Left lung (tissue), 10 donors: ENCODE data around the gene RSPH1. TPM values are rescaled to one million over a fixed set of nuclear protein-coding genes. Genes with fewer than 3 reads are reported as not detected.

Experiments used
- ATAC-seq: fragments of 200-7000 bp; cut with Tn5 transposase; one replicate; pipeline ENCODE4 v1.9.1; 2020; ENCODE audit warnings: moderate library complexity
- DNase-seq, 4 donors: peaks; one replicate each; pipeline ENCODE4 v3.0.0-alpha.2; 2013 to 2020
- H3K27ac ChIP-seq, 2 donors: fragments of 200-600 bp; sonication (generic) in 1 of 2; one replicate each; pipeline versions ENCODE4 v1.5.0 to v1.8.0; 2020 to 2021
- H3K27me3 ChIP-seq, 2 donors: fragments of 200-600 bp; sonication (generic) in 1 of 2; one replicate each; pipeline versions ENCODE4 v1.5.0 to v1.8.0; 2020 to 2021
- H3K36me3 ChIP-seq, 2 donors: fragments of 200-600 bp; sonication (generic) in 1 of 2; one replicate each; pipeline versions ENCODE4 v1.5.0 to v1.8.0; 2020 to 2021
- H3K4me1 ChIP-seq, 2 donors: fragments of 200-600 bp; one replicate each; pipeline ENCODE4 v1.8.0; 2021
- H3K4me3 ChIP-seq, 2 donors: fragments of 200-600 bp; sonication (generic) in 1 of 2; one replicate each; pipeline versions ENCODE4 v1.5.0 to v1.8.0; 2020 to 2021; ENCODE audit warnings: mild to moderate bottlenecking in 1 of 2
- H3K9me3 ChIP-seq, 2 donors: fragments of 200-600 bp; sonication (generic) in 1 of 2; one replicate each; pipeline versions ENCODE4 v1.5.0 to v1.8.0; 2020 to 2021
- CTCF ChIP-seq, 2 donors: fragments of 200-600 bp; sonication (generic) in 1 of 2; IDR thresholded peaks; one replicate each; pipeline versions ENCODE4 v1.5.0 to v1.8.0; 2021; ENCODE audit warnings: antibody characterized with exemption in 2 of 2
- intact Hi-C, 2 donors: fragments of 100-400 bp; cut with DNase I; formaldehyde crosslinking; loops; one replicate each; pipeline versions ENCODE4 v1.11.2 to v1.14.2; 2022
- polyA plus RNA-seq, 6 donors: library from polyadenylated mRNA; unstranded; fragments of 120-200 nt; gene quantifications; one replicate each; pipeline ENCODE4 v1.2.1, GENCODE V29; 2013; ENCODE audit not compliant: insufficient read length in 6 of 6
- total RNA-seq, 2 donors: library from RNA; stranded (reverse); fragmentation: NEBNext Ultra II Directional; extraction: Animal tissue kit (Norgen Biotek cat#: 25700); gene quantifications; one replicate each; pipeline ENCODE4 v1.2.1, GENCODE V29; 2021
- donor health status: DM: no; HTN: yes; CAD: no.
- donor health status: DM: no; HTN: no; CAD: no.

The RSPH1 gene
- total and polyA plus RNA-seq, 8 donors, result 0.73 to 27.3 (median 13.4) TPM

GRCh38 chr21:42444745-42445059, 51.3 kb downstream of the RSPH1 start:
- Histone ChIP-seq H3K4me3 (no peak overlapping the region), H3K27me3 (no peaks in the 10 kb centered on the region), H3K36me3 (no peaks in the 10 kb centered on the region), H3K4me1 (peaks cover 0 to 1% of the 10 kb centered on the region in 2 donors), H3K9me3 (no peaks in the 10 kb centered on the region), H3K27ac (no peak overlapping the region)
- intact Hi-C loops, result loop anchor here in 1 of 2 donors (10.0 kb wide), 1 partner anchor 300 kb away; no protein-coding TSS in a partner anchor
- TF ChIP-seq CTCF (IDR thresholded peaks at IDR 0.05), result no peak
- no peak for DNase-seq
- no peak for ATAC-seq

- DNase-seq (no peak), ATAC-seq (no peak)
- intact Hi-C loops, result loop anchor here in 1 of 2 donors (10.0 kb wide), 1 partner anchor 299 kb away; no protein-coding TSS in a partner anchor
- Histone ChIP-seq H3K36me3 (no peaks in the 10 kb centered on the region), H3K4me1 (no peaks in the 10 kb centered on the region), H3K27me3 (no peaks in the 10 kb centered on the region), H3K4me3 (no peak overlapping the region), H3K9me3 (no peaks in the 10 kb centered on the region), H3K27ac (no peak overlapping the region)
- no peak for TF ChIP-seq CTCF (IDR thresholded peaks at IDR 0.05)
Measured at GRCh38 chr21:42443876-42444744, 51.9 kb downstream of the RSPH1 start.

GRCh38 chr21:42443181-42443785, 52.7 kb downstream of the RSPH1 start:
- Histone ChIP-seq H3K4me3 (no peak overlapping the region), H3K27ac (no peak overlapping the region), H3K9me3 (no peaks in the 10 kb centered on the region), H3K36me3 (no peaks in the 10 kb centered on the region), H3K4me1 (no peaks in the 10 kb centered on the region), H3K27me3 (peaks cover 0 to under 1% of the 10 kb centered on the region in 2 donors)
- intact Hi-C loops, result loop anchor here in 1 of 2 donors (10.0 kb wide), 1 partner anchor 298 kb away; no protein-coding TSS in a partner anchor
- DNase-seq, result no peak
- no peak for TF ChIP-seq CTCF (IDR thresholded peaks at IDR 0.05)
- no peak for ATAC-seq

GRCh38 chr21:42441963-42442362, 54.1 kb downstream of the RSPH1 start:
- DNase-seq (no peak), ATAC-seq (no peak)
- Histone ChIP-seq H3K4me3 (no peak overlapping the region), H3K36me3 (no peaks in the 10 kb centered on the region), H3K4me1 (no peaks in the 10 kb centered on the region), H3K9me3 (no peaks in the 10 kb centered on the region), H3K27me3 (peaks cover 0 to 14% of the 10 kb centered on the region in 2 donors), H3K27ac (no peak overlapping the region)
- TF ChIP-seq CTCF (IDR thresholded peaks at IDR 0.05), result no peak
- intact Hi-C loops, result loop anchor here in 1 of 2 donors (10.0 kb wide), 1 partner anchor 297 kb away; no protein-coding TSS in a partner anchor

DNA sequence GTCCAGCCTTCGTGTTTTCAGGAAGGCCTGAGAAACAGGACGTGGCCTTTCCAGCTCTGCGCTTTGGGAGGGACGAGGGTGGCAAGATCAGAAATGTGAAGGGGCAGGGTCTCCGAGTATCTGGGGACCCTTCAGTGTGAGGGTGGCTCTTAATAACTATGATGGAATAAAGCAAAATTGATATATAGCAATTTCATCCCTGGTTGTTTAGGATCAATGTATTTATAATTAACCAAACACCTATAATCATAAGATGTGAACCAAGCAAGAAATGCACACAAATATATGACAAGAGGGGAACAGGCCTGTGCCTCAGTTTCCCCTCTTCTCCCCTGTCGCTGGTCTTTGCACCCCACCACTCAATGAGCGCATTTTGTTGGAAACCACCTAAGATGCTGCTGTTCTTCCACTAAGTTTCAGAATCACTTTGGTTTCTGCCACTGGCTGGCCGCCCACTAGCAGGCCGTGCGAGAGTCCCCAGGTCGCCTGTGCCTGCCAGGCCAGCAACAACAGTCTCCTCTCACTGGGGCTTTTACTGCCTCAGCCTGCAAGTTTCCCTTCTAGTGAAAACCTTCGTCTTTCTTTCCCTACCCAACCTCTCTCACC, 55.7 kb downstream of the RSPH1 start:
- Histone ChIP-seq H3K27ac (no peak overlapping the region), H3K27me3 (peaks cover 0 to 16% of the 10 kb centered on the region in 2 donors), H3K4me3 (no peak overlapping the region), H3K36me3 (no peaks in the 10 kb centered on the region), H3K9me3 (no peaks in the 10 kb centered on the region), H3K4me1 (no peaks in the 10 kb centered on the region)
- ATAC-seq (no peak), DNase-seq (no peak)
- intact Hi-C loops, result loop anchor here in 1 of 2 donors (10.0 kb wide), 1 partner anchor 295 kb away; no protein-coding TSS in a partner anchor
- TF ChIP-seq CTCF (IDR thresholded peaks at IDR 0.05), result no peak
